Stimulated activated CD4-positive, alpha-beta T cell treated with anti-CD3 and anti-CD28 coated beads, Interleukin-4, amount 100 ng/mL, for 4 hours (primary cell): ENCODE results near the gene TYW1.
A peak's percentile ranks its signal among the peaks of the same experiment; 100 is the strongest.
"Not testable (repeated sequence)": the region's sequence is repeated elsewhere in the genome, so short reads cannot be mapped to it uniquely, and the experiment has no call there.

Experiments
- DNase-seq, 2 experiments: peaks; one replicate each; pipeline ENCODE4 v3.0.0-alpha.2; 2020

The TYW1 gene

GRCh38 chr7:67257779-67258178, 261.1 kb downstream of the TYW1 start:
- DNase-seq = not testable (repeated sequence)

- DNase-seq = not testable (repeated sequence)
These were observed 262.7 kb downstream of the TYW1 start for GRCh38 chr7:67259363-67259762.

- peak in 1 of 2 experiments; percentile 14 for DNase-seq
These were observed 263.5 kb downstream of the TYW1 start for GRCh38 chr7:67260166-67260586.

GRCh38 chr7:67264000-67264399, 267.4 kb downstream of the TYW1 start:
- not testable (repeated sequence) for DNase-seq

- DNase-seq = not testable (repeated sequence)
These were observed 269.4 kb downstream of the TYW1 start for GRCh38 chr7:67266070-67266469.

- DNase-seq = no peak
These were observed 271.3 kb downstream of the TYW1 start for GRCh38 chr7:67267914-67268313.

- not testable (repeated sequence) for DNase-seq
These were observed 273.3 kb downstream of the TYW1 start for GRCh38 chr7:67269916-67270315.
